ENCODE data around the gene NKD2. TPM values are rescaled to one million over a fixed set of nuclear protein-coding genes. Genes with fewer than 3 reads are reported as not detected.

The NKD2 gene
- total and polyA plus RNA-seq, 2 donors: 5.1 to 12.4 TPM

DNA sequence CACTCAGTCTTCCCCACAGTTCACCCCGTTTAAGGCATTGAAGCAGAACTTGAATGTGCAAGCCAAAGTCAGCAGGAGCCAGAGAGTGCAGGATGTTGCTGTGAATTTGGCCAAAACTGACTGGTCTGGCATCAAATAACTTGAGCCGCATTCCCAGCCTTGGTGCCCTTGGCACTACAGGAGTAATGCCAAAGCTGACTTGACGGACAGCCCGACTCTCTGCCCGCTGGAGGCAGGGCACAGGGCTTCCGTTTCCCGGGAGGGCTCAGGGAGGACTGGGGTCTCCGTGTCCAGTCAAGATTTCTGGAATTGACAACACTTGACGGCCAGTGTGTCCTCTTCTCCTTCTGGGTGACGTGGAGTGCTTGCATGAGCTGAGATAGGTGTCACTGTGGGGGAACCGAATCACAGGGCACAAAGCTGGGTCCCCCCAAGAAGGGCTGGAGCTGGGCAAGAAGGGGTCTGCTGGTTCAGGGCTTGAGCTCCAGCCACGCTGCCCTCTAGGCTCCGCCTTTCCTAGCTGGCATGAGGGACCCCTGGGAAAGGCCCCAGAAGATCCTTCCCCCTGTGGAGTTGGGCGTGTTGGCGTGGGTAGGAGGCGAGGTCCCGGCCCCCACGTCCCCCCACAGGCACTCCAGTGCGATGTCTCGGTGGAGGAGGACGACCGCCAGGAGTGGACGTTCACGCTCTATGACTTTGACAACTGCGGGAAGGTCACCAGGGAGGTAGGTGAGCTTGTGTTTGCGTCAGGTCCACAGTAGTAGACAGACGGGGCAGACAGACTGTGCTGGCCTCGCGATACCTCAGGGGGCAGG lies 25.2 kb downstream of the NKD2 start:
- Histone ChIP-seq H3K9me3 (ENCODE audit: control insufficient read depth in 2 of 2, insufficient read depth in 1 of 2, low read length in 1 of 2) (no peaks in the 10 kb centered on the region), H3K4me1 (ENCODE audit: control insufficient read depth in 2 of 2, insufficient read depth in 2 of 2, low read length in 2 of 2) (peaks cover 0 to 2% of the 10 kb centered on the region in 2 donors), H3K36me3 (ENCODE audit: control insufficient read depth in 2 of 2, insufficient read depth in 2 of 2, low read length in 1 of 2) (peaks cover 7 to 21% of the 10 kb centered on the region in 2 donors), H3K4me3 (ENCODE audit: low read length in 2 of 2) (no peak overlapping the region), H3K27ac (ENCODE audit: low read depth in 1 of 2, low read length in 1 of 2) (no peak overlapping the region), H3K27me3 (ENCODE audit: control insufficient read depth in 2 of 2, insufficient read depth in 1 of 2, low read length in 1 of 2) (no peaks in the 10 kb centered on the region)
- WGBS: 95% methylated on average over 29 of the region's 29 CpGs
- no peak for DNase-seq (ENCODE audit: low read depth in 6 of 9, low spot score in 9 of 9)

DNA sequence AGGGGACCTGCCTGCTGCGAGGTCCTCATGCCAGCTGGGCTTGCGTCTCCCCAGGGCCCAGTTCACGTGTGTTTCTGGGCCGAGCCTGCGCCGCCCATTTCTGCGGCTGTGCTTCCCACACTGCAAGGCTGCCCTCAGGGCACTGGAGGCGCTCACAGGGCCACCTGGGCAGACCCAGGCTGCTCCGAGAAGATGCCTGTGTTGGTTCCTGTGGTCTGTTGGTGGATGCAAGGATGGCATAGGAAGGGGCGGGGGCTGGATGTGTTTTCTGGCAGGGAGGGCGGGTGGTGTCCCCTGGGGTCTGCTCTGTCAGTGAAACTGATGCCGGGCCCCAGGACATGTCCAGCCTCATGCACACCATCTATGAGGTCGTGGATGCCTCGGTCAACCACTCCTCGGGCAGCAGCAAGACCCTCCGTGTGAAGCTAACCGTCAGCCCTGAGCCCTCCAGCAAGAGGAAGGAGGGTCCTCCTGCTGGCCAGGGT lies 25.9 kb downstream of the NKD2 start:
- Histone ChIP-seq H3K27ac (ENCODE audit: low read depth in 1 of 2, low read length in 1 of 2) (no peak overlapping the region), H3K27me3 (ENCODE audit: control insufficient read depth in 2 of 2, insufficient read depth in 1 of 2, low read length in 1 of 2) (no peaks in the 10 kb centered on the region), H3K4me1 (ENCODE audit: control insufficient read depth in 2 of 2, insufficient read depth in 2 of 2, low read length in 2 of 2) (no peaks in the 10 kb centered on the region), H3K36me3 (ENCODE audit: control insufficient read depth in 2 of 2, insufficient read depth in 2 of 2, low read length in 1 of 2) (peaks cover 9 to 22% of the 10 kb centered on the region in 2 donors), H3K4me3 (ENCODE audit: low read length in 2 of 2) (no peak overlapping the region), H3K9me3 (ENCODE audit: control insufficient read depth in 2 of 2, insufficient read depth in 1 of 2, low read length in 1 of 2) (no peaks in the 10 kb centered on the region)
- no peak for DNase-seq (ENCODE audit: low read depth in 6 of 9, low spot score in 9 of 9)
- WGBS: 95% methylated on average over 17 of the region's 17 CpGs

- no peak for DNase-seq (ENCODE audit: low read depth in 6 of 9, low spot score in 9 of 9)
- Histone ChIP-seq H3K4me3 (ENCODE audit: low read length in 2 of 2) (no peak overlapping the region), H3K36me3 (ENCODE audit: control insufficient read depth in 2 of 2, insufficient read depth in 2 of 2, low read length in 1 of 2) (peaks cover 9 to 22% of the 10 kb centered on the region in 2 donors), H3K27ac (ENCODE audit: low read depth in 1 of 2, low read length in 1 of 2) (no peak overlapping the region), H3K27me3 (ENCODE audit: control insufficient read depth in 2 of 2, insufficient read depth in 1 of 2, low read length in 1 of 2) (no peaks in the 10 kb centered on the region), H3K4me1 (ENCODE audit: control insufficient read depth in 2 of 2, insufficient read depth in 2 of 2, low read length in 2 of 2) (no peaks in the 10 kb centered on the region), H3K9me3 (ENCODE audit: control insufficient read depth in 2 of 2, insufficient read depth in 1 of 2, low read length in 1 of 2) (peaks cover 2 to 4% of the 10 kb centered on the region in 2 donors)
- 97% methylated on average over 2 of the region's 2 CpGs for WGBS
These were observed 26.4 kb downstream of the NKD2 start for GRCh38 chr5:1034986-1035385.

- no peaks in the 10 kb centered on the region for H3K27me3 ChIP-seq (ENCODE audit: control insufficient read depth in 2 of 2, insufficient read depth in 1 of 2, low read length in 1 of 2)
- 97% methylated on average over 25 of the region's 25 CpGs for WGBS
- H3K9me3 ChIP-seq (ENCODE audit: control insufficient read depth in 2 of 2, insufficient read depth in 1 of 2, low read length in 1 of 2): peaks cover 2 to 7% of the 10 kb centered on the region in 2 donors
- H3K27ac ChIP-seq (ENCODE audit: low read depth in 1 of 2, low read length in 1 of 2): no peak overlapping the region
- no peak for DNase-seq (ENCODE audit: low read depth in 6 of 9, low spot score in 9 of 9)
- no peaks in the 10 kb centered on the region for H3K4me1 ChIP-seq (ENCODE audit: control insufficient read depth in 2 of 2, insufficient read depth in 2 of 2, low read length in 2 of 2)
- H3K36me3 ChIP-seq (ENCODE audit: control insufficient read depth in 2 of 2, insufficient read depth in 2 of 2, low read length in 1 of 2): peaks cover 9 to 22% of the 10 kb centered on the region in 2 donors
- no peak overlapping the region for H3K4me3 ChIP-seq (ENCODE audit: low read length in 2 of 2)
These were observed 27.1 kb downstream of the NKD2 start for GRCh38 chr5:1035421-1036405.

GRCh38 chr5:1036504-1037122 lies 28.0 kb downstream of the NKD2 start:
- peaks cover 2 to 7% of the 10 kb centered on the region in 2 donors for H3K9me3 ChIP-seq (ENCODE audit: control insufficient read depth in 2 of 2, insufficient read depth in 1 of 2, low read length in 1 of 2)
- no peak overlapping the region for H3K4me3 ChIP-seq (ENCODE audit: low read length in 2 of 2)
- no peak overlapping the region for H3K27ac ChIP-seq (ENCODE audit: low read depth in 1 of 2, low read length in 1 of 2)
- WGBS: 95% methylated on average over 22 of the region's 22 CpGs
- no peaks in the 10 kb centered on the region for H3K4me1 ChIP-seq (ENCODE audit: control insufficient read depth in 2 of 2, insufficient read depth in 2 of 2, low read length in 2 of 2)
- DNase-seq (ENCODE audit: low read depth in 6 of 9, low spot score in 9 of 9): no peak
- H3K36me3 ChIP-seq (ENCODE audit: control insufficient read depth in 2 of 2, insufficient read depth in 2 of 2, low read length in 1 of 2): peaks cover 9 to 22% of the 10 kb centered on the region in 2 donors
- H3K27me3 ChIP-seq (ENCODE audit: control insufficient read depth in 2 of 2, insufficient read depth in 1 of 2, low read length in 1 of 2): no peaks in the 10 kb centered on the region

GRCh38 chr5:1037123-1037670 lies 28.6 kb downstream of the NKD2 start:
- 90% methylated on average over 16 of the region's 16 CpGs for WGBS
- Histone ChIP-seq H3K4me3 (ENCODE audit: low read length in 2 of 2) (no peak overlapping the region), H3K9me3 (ENCODE audit: control insufficient read depth in 2 of 2, insufficient read depth in 1 of 2, low read length in 1 of 2) (peaks cover 2 to 11% of the 10 kb centered on the region in 2 donors), H3K27ac (ENCODE audit: low read depth in 1 of 2, low read length in 1 of 2) (no peak overlapping the region), H3K27me3 (ENCODE audit: control insufficient read depth in 2 of 2, insufficient read depth in 1 of 2, low read length in 1 of 2) (no peaks in the 10 kb centered on the region), H3K36me3 (ENCODE audit: control insufficient read depth in 2 of 2, insufficient read depth in 2 of 2, low read length in 1 of 2) (peaks cover 9 to 22% of the 10 kb centered on the region in 2 donors), H3K4me1 (ENCODE audit: control insufficient read depth in 2 of 2, insufficient read depth in 2 of 2, low read length in 2 of 2) (no peaks in the 10 kb centered on the region)
- DNase-seq (ENCODE audit: low read depth in 6 of 9, low spot score in 9 of 9): no peak

GRCh38 chr5:1037671-1038416 lies 29.2 kb downstream of the NKD2 start:
- peaks cover 9 to 22% of the 10 kb centered on the region in 2 donors for H3K36me3 ChIP-seq (ENCODE audit: control insufficient read depth in 2 of 2, insufficient read depth in 2 of 2, low read length in 1 of 2)
- no peaks in the 10 kb centered on the region for H3K4me1 ChIP-seq (ENCODE audit: control insufficient read depth in 2 of 2, insufficient read depth in 2 of 2, low read length in 2 of 2)
- peaks cover 2 to 11% of the 10 kb centered on the region in 2 donors for H3K9me3 ChIP-seq (ENCODE audit: control insufficient read depth in 2 of 2, insufficient read depth in 1 of 2, low read length in 1 of 2)
- DNase-seq (ENCODE audit: low read depth in 6 of 9, low spot score in 9 of 9): no peak
- no peak overlapping the region for H3K4me3 ChIP-seq (ENCODE audit: low read length in 2 of 2)
- H3K27me3 ChIP-seq (ENCODE audit: control insufficient read depth in 2 of 2, insufficient read depth in 1 of 2, low read length in 1 of 2): no peaks in the 10 kb centered on the region
- WGBS: 96% methylated on average over 43 of the region's 43 CpGs
- no peak overlapping the region for H3K27ac ChIP-seq (ENCODE audit: low read depth in 1 of 2, low read length in 1 of 2)
